Peyer's patch (tissue), 4 donors: ENCODE measurements around the gene IGFBP7. TPM values are rescaled to one million over a fixed set of nuclear protein-coding genes. Genes with fewer than 3 reads are reported as not detected.
A peak's percentile ranks its signal among the peaks of the same experiment; 100 is the strongest.

Experiments used
- DNase-seq, 3 donors: peaks; one replicate each; pipeline ENCODE4 v3.0.0-alpha.2; 2017 to 2019
- H3K27ac ChIP-seq, 4 donors: fragments of 200-600 bp; sonication (generic); one replicate each; pipeline ENCODE4 v1.5.1; 2016 to 2019
- H3K27me3 ChIP-seq, 2 donors: fragments of 200-600 bp; sonication (generic); one replicate each; pipeline ENCODE4 v1.5.1; 2019
- H3K36me3 ChIP-seq, 3 donors: fragments of 200-600 bp; sonication (generic); one replicate each; pipeline ENCODE4 v1.5.1; 2016 to 2019
- H3K4me1 ChIP-seq, 4 donors: fragments of 200-600 bp; sonication (generic); one replicate each; pipeline ENCODE4 v1.5.1; 2016 to 2019
- H3K4me3 ChIP-seq, 4 donors: fragments of 200-600 bp; sonication (generic); 1 replicate in 3 of 4; 2 replicates in 1 of 4; pipeline ENCODE4 v1.5.1; 2016 to 2019; ENCODE audit warnings: mild to moderate bottlenecking in 1 of 4
- H3K9me3 ChIP-seq, 4 donors: fragments of 200-600 bp; sonication (generic); one replicate each; pipeline ENCODE4 v1.5.1; 2016 to 2019; ENCODE audit warnings: mild to moderate bottlenecking in 1 of 4
- POLR2A ChIP-seq, 2 donors: fragments of 450-650 bp; IDR thresholded peaks; one replicate each; pipeline ENCODE4 v1.5.1; 2017; ENCODE audit warnings: antibody characterized with exemption in 2 of 2, mild to moderate bottlenecking in 2 of 2, moderate library complexity in 2 of 2
- total RNA-seq, 4 donors: library from RNA; depleted of rRNA; stranded (reverse); fragments of >200 nt; gene quantifications; one replicate each; pipeline ENCODE4 v1.1.0, GENCODE V29; 2016
- TF ChIP-seq, protein P1 (sequence below), 6 experiments: fragments of 450-650 bp in 4 of 6; fragments of 200-600 bp in 2 of 6; sonication (generic) in 1 of 6; IDR thresholded peaks; one replicate each; pipeline ENCODE4 v1.5.1; 2017 to 2019; ENCODE audit warnings: antibody characterized with exemption in 6 of 6, mild to moderate bottlenecking in 3 of 6, moderate library complexity in 1 of 6

IGFBP7 gene
- total RNA-seq, 4 donors from 2014 or later: 37.1 to 92.1 (median 79.1) TPM

GRCh38 chr4:57119054-57119651 lies 9.0 kb upstream of the IGFBP7 start:
- Histone ChIP-seq H3K27ac (peak overlapping the region; percentile 39 to 73 (median 54)), H3K9me3 (no peaks in the 10 kb centered on the region), H3K4me3 (peak overlapping the region in 1 of 4 donors; percentile 6), H3K27me3 (no peaks in the 10 kb centered on the region), H3K4me1 (peaks cover 0 to 11% (median 0%) of the 10 kb centered on the region in 4 donors), H3K36me3 (no peaks in the 10 kb centered on the region)
- TF ChIP-seq, protein P1, sequence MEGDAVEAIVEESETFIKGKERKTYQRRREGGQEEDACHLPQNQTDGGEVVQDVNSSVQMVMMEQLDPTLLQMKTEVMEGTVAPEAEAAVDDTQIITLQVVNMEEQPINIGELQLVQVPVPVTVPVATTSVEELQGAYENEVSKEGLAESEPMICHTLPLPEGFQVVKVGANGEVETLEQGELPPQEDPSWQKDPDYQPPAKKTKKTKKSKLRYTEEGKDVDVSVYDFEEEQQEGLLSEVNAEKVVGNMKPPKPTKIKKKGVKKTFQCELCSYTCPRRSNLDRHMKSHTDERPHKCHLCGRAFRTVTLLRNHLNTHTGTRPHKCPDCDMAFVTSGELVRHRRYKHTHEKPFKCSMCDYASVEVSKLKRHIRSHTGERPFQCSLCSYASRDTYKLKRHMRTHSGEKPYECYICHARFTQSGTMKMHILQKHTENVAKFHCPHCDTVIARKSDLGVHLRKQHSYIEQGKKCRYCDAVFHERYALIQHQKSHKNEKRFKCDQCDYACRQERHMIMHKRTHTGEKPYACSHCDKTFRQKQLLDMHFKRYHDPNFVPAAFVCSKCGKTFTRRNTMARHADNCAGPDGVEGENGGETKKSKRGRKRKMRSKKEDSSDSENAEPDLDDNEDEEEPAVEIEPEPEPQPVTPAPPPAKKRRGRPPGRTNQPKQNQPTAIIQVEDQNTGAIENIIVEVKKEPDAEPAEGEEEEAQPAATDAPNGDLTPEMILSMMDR (IDR thresholded peaks at IDR 0.05): no peak
- no peak for TF ChIP-seq POLR2A (IDR thresholded peaks at IDR 0.05)
- DNase-seq: peak in 1 of 3 donors; percentile 50

DNA sequence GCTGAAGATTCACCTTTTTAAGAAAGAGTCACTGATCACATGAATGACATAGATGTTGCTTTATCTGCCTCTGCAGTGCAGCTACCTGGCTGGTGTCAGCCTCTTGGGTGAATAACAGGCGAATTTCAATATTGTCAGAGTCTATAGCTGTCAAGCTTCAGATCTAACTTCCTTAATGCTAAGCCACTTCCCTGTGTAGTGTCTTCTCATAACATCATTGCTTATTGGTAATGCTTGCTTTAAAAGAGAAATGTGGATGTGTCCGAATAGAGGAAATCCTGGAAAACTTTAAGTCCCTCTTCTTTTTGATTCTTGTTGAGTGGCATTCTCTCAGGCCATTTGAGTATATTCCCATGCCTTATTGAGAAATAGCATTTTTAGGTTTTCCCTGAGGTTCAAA lies 7.3 kb upstream of the IGFBP7 start:
- H3K4me3 ChIP-seq: no peak overlapping the region
- peaks cover 0 to 11% (median 0%) of the 10 kb centered on the region in 4 donors for H3K4me1 ChIP-seq
- H3K27me3 ChIP-seq: no peaks in the 10 kb centered on the region
- TF ChIP-seq, protein P1 (IDR thresholded peaks at IDR 0.05): no peak
- TF ChIP-seq POLR2A (IDR thresholded peaks at IDR 0.05): no peak
- no peak for DNase-seq
- no peak overlapping the region for H3K27ac ChIP-seq
- H3K9me3 ChIP-seq: no peaks in the 10 kb centered on the region
- no peaks in the 10 kb centered on the region for H3K36me3 ChIP-seq

DNA sequence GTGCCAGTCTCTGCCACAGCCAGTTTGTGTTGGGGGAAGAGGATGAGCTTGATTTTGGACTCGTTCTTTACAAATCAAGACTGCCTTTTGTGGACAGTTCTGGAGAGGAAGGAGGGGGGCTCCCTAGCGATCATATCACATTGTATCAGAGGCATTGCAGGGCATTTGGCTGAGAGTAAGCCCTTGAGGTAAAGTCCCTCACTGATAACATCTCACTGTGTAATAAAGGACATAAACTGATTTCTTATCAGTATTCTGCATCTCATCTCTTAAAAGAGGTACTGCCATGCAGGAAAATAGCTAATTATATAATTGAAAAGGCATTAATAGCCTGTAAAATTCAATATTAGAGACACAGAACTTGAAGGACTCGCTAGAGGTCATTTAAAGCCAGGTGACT lies 6.1 kb upstream of the IGFBP7 start:
- Histone ChIP-seq H3K36me3 (no peaks in the 10 kb centered on the region), H3K27ac (no peak overlapping the region), H3K9me3 (no peaks in the 10 kb centered on the region), H3K4me3 (no peak overlapping the region), H3K4me1 (peaks cover 0 to 18% (median 0%) of the 10 kb centered on the region in 4 donors), H3K27me3 (no peaks in the 10 kb centered on the region)
- DNase-seq: no peak
- TF ChIP-seq, protein P1 (IDR thresholded peaks at IDR 0.05): no peak
- TF ChIP-seq POLR2A (IDR thresholded peaks at IDR 0.05): no peak

DNA sequence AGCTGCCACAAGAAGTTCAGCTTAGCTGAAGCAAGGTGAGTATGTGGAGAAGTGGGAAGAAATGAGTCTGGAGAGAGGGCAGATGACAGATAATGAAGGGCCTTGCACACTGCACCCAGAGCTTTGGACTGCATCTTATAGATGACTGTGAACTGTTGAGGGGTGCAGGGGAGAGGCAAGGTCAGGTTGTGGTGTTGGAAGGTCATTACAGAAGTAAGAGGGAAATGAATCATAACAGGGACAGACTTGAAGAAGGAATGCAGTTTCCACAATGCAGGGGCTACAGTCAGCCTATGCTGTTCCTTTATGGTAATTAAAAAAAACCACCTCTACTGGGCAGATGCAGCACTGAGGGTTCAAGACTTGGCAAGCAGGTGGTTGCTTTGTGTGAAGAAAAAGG lies 4.8 kb upstream of the IGFBP7 start:
- Histone ChIP-seq H3K36me3 (no peaks in the 10 kb centered on the region), H3K27me3 (peaks cover 0 to 2% of the 10 kb centered on the region in 2 donors), H3K27ac (no peak overlapping the region), H3K9me3 (no peaks in the 10 kb centered on the region), H3K4me1 (peaks cover 0 to 24% (median 3%) of the 10 kb centered on the region in 4 donors), H3K4me3 (no peak overlapping the region)
- no peak for TF ChIP-seq POLR2A (IDR thresholded peaks at IDR 0.05)
- TF ChIP-seq, protein P1 (IDR thresholded peaks at IDR 0.05): no peak
- DNase-seq: no peak

DNA sequence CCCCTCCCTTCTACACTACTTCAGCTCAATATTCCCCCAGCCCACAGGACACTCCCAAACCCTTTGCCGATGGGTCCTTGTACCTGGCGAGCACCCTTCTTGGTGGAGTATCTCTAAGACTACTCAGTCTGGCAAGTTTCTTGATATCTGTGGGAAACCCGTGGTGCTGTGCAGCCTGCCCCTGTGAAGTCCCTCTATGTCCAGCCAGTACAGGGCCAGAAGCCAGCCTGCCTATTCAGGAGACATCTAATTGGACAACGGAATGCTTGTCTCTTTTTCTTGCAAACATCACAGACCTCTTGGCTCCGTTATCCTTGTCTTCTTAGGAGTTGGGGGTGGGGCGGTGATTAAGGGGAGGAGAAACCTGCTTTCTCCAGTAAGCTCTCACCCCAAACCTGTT lies 3.7 kb upstream of the IGFBP7 start:
- no peaks in the 10 kb centered on the region for H3K9me3 ChIP-seq
- peaks cover 0 to 5% of the 10 kb centered on the region in 2 donors for H3K27me3 ChIP-seq
- DNase-seq: no peak
- no peak overlapping the region for H3K4me3 ChIP-seq
- H3K27ac ChIP-seq: no peak overlapping the region
- TF ChIP-seq, protein P1 (IDR thresholded peaks at IDR 0.05): no peak
- TF ChIP-seq POLR2A (IDR thresholded peaks at IDR 0.05): no peak
- H3K36me3 ChIP-seq: no peaks in the 10 kb centered on the region
- H3K4me1 ChIP-seq: peaks cover 0 to 23% (median 4%) of the 10 kb centered on the region in 4 donors
